Upper lobe of left lung (tissue), 6 donors: Measurements from ENCODE around the gene ACACA. TPM values are rescaled to one million over a fixed set of nuclear protein-coding genes. Genes with fewer than 3 reads are reported as not detected.

Experiments
- ATAC-seq, 2 donors: fragments of 200-7000 bp; cut with Tn5 transposase; one replicate each; pipeline ENCODE4 v1.9.1; 2022; ENCODE audit warnings: mild to moderate bottlenecking in 2 of 2, moderate library complexity in 2 of 2; ENCODE audit not compliant: low FRiP score in 2 of 2
- DNase-seq, 2 donors: peaks; one replicate each; pipeline ENCODE4 v3.0.0-alpha.2; 2019 to 2020
- H3K27ac ChIP-seq, 4 donors: fragments of 200-600 bp; sonication (generic); one replicate each; pipeline ENCODE4 v1.5.1; 2016 to 2019
- H3K27me3 ChIP-seq, 4 donors: fragments of 200-600 bp; sonication (generic); one replicate each; pipeline ENCODE4 v1.5.1; 2017 to 2019
- H3K36me3 ChIP-seq, 4 donors: fragments of 200-600 bp; sonication (generic); one replicate each; pipeline ENCODE4 v1.5.1; 2016 to 2019
- H3K4me1 ChIP-seq, 4 donors: fragments of 200-600 bp; sonication (generic); one replicate each; pipeline ENCODE4 v1.5.1; 2018 to 2019
- H3K4me3 ChIP-seq, 4 donors: fragments of 200-600 bp; sonication (generic); one replicate each; pipeline ENCODE4 v1.5.1; 2017 to 2019; ENCODE audit warnings: mild to moderate bottlenecking in 2 of 4, moderate library complexity in 1 of 4
- H3K9me3 ChIP-seq, 4 donors: fragments of 200-600 bp; sonication (generic); one replicate each; pipeline ENCODE4 v1.5.1; 2018 to 2019
- EP300 ChIP-seq, 4 donors: sonication (generic); formaldehyde crosslinking; IDR thresholded peaks; one replicate each; pipeline ENCODE4 v1.5.1; 2017; ENCODE audit warnings: antibody characterized with exemption in 4 of 4, control low read depth in 2 of 4
- POLR2A ChIP-seq, 4 donors: fragments of 450-650 bp; IDR thresholded peaks; one replicate each; pipeline ENCODE4 v1.5.1; 2016 to 2017; ENCODE audit warnings: antibody characterized with exemption in 4 of 4, mild to moderate bottlenecking in 2 of 4
- POLR2AphosphoS5 ChIP-seq, 2 donors: sonication (generic); formaldehyde crosslinking; IDR thresholded peaks; one replicate each; pipeline ENCODE4 v1.5.1; 2017; ENCODE audit warnings: antibody characterized with exemption in 2 of 2
- WGBS, 2 donors: methylation state at CpG; one replicate each; pipeline ENCODE4 v1.1.5; 2017 to 2018; 5-methylcytosine and 5-hydroxymethylcytosine counted together
- total RNA-seq, 6 donors: library from RNA; depleted of rRNA in 4 of 6; stranded (reverse); fragments of >200 nt in 4 of 6; gene quantifications; one replicate each; pipeline versions ENCODE4 v1.1.0 to v1.2.1, GENCODE V29; 2016 to 2021
- TF ChIP-seq, protein P1 (sequence below), 6 experiments: fragments of 450-650 bp in 4 of 6; fragments of 200-600 bp in 2 of 6; sonication (generic) in 2 of 6; IDR thresholded peaks; one replicate each; pipeline ENCODE4 v1.5.1; 2016 to 2019; ENCODE audit warnings: antibody characterized with exemption in 6 of 6
- donor health status: DM: no; HTN: no; CAD: no; lungs with moderate emphysema.
- donor health status: DM: no; HTN: yes; CAD: no; lungs with severe emphysema.

ACACA gene
- total RNA-seq, 6 donors from 2014 or later: 55.7 to 129 (median 91.9) TPM

DNA sequence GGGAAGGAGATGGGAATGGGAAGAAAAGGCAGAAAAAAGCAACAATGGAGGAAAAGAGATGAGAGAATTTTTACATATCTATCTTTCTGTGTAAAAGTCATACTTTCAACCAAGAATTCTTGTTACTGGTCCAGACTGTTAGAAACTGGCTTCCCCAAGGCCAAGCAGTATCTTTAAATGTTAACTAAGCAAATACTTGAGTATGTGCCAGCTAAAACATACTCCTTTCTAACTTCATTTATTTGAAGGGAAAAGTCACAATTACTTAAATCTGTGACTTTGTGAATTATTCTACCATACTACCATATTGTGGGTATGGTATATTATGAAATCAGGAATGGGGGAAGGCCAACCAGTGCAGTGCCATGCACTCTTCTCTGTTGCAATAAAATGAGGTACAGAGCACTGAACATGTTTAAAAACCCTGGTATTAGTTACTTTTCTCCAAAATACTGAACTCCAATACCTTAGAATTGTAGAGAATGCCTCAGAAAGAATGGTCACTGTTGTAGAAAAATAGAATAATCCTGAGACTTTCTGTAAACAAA lies 123.1 kb downstream of the ACACA start:
- TF ChIP-seq EP300 (IDR thresholded peaks at IDR 0.05) (no peak), POLR2AphosphoS5 (IDR thresholded peaks at IDR 0.05) (no peak), POLR2A (IDR thresholded peaks at IDR 0.05) (no peak)
- TF ChIP-seq, protein P1, sequence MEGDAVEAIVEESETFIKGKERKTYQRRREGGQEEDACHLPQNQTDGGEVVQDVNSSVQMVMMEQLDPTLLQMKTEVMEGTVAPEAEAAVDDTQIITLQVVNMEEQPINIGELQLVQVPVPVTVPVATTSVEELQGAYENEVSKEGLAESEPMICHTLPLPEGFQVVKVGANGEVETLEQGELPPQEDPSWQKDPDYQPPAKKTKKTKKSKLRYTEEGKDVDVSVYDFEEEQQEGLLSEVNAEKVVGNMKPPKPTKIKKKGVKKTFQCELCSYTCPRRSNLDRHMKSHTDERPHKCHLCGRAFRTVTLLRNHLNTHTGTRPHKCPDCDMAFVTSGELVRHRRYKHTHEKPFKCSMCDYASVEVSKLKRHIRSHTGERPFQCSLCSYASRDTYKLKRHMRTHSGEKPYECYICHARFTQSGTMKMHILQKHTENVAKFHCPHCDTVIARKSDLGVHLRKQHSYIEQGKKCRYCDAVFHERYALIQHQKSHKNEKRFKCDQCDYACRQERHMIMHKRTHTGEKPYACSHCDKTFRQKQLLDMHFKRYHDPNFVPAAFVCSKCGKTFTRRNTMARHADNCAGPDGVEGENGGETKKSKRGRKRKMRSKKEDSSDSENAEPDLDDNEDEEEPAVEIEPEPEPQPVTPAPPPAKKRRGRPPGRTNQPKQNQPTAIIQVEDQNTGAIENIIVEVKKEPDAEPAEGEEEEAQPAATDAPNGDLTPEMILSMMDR (IDR thresholded peaks at IDR 0.05): no peak
- no peak for ATAC-seq
- Histone ChIP-seq H3K27ac (no peak overlapping the region), H3K27me3 (no peaks in the 10 kb centered on the region), H3K4me1 (peaks cover 0 to 15% (median 5%) of the 10 kb centered on the region in 4 donors), H3K9me3 (no peaks in the 10 kb centered on the region), H3K4me3 (no peak overlapping the region), H3K36me3 (peaks cover 0 to 12% (median 2%) of the 10 kb centered on the region in 4 donors)
- no peak for DNase-seq

GRCh38 chr17:37280841-37281240 lies 125.8 kb downstream of the ACACA start:
- WGBS, 2 donors: 97 to 98% methylated on average over 6 of the region's 6 CpGs
- DNase-seq: no peak
- no peak for TF ChIP-seq EP300 (IDR thresholded peaks at IDR 0.05)
- TF ChIP-seq POLR2AphosphoS5 (IDR thresholded peaks at IDR 0.05): no peak
- no peak for TF ChIP-seq POLR2A (IDR thresholded peaks at IDR 0.05)
- TF ChIP-seq, protein P1 (IDR thresholded peaks at IDR 0.05): no peak
- Histone ChIP-seq H3K9me3 (no peaks in the 10 kb centered on the region), H3K4me3 (no peak overlapping the region), H3K4me1 (peaks cover 0 to 21% (median 5%) of the 10 kb centered on the region in 4 donors), H3K36me3 (peaks cover 0 to 14% (median 2%) of the 10 kb centered on the region in 4 donors), H3K27me3 (no peaks in the 10 kb centered on the region), H3K27ac (no peak overlapping the region)
- ATAC-seq: no peak

DNA sequence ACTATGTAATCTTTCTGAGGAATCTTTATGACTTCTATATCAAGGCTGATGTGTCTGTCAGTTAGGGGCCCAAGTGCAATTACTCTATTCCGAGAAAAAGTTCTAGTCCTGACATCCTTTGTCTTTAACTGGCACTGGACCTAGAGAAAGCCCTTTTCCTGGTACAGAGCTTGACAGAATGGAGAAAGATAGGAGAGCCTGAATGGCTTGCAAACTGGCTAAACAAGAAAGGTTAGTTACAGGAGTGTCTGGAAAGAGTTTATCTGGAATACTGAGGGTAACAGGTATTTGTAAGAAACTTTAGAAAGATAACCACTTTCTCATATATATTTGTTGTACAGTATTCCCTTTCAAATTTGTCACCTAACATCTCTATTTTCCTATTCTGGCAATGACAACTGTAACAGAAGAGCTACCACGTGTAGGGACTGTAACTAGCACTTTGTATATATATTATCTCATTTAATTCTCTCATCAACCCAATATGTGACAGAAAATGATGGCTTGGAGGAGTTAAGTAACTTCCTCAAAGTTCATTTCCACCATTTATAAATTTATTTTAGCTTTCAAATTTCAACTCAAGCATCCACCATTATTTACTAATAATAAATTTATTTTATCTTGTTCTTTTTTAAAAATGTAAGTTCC lies 128.3 kb downstream of the ACACA start:
- H3K9me3 ChIP-seq: no peaks in the 10 kb centered on the region
- no peak overlapping the region for H3K27ac ChIP-seq
- H3K36me3 ChIP-seq: peaks cover 0 to 19% (median 2%) of the 10 kb centered on the region in 4 donors
- H3K4me1 ChIP-seq: peaks cover 5 to 25% (median 12%) of the 10 kb centered on the region in 4 donors
- ATAC-seq: no peak
- H3K27me3 ChIP-seq: no peaks in the 10 kb centered on the region
- no peak overlapping the region for H3K4me3 ChIP-seq
- TF ChIP-seq POLR2A (IDR thresholded peaks at IDR 0.05) (no peak), EP300 (IDR thresholded peaks at IDR 0.05) (no peak)
- 70 to 78% methylated on average over 2 of the region's 2 CpGs for WGBS, 2 donors
- DNase-seq: no peak

DNA sequence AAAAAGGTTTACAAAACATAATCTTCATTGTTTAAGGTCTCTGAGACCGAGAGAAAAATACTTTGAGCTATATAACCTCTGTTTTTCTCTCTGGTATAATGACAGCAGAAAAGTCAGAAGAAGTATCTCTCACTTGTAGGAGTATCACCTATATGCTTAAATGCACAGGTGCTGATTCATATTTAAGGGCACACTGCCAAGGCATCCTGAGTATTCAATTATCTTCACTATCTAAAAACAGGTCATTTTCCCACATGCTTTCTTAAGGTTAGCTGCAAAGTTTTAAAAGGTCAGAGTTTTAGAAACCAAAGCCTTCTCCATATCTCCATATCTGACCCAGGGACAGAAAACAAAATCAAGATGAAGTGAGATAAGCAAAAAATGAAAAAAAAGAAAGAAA lies 130.2 kb downstream of the ACACA start:
- TF ChIP-seq, protein P1 (IDR thresholded peaks at IDR 0.05): no peak
- no peak for TF ChIP-seq EP300 (IDR thresholded peaks at IDR 0.05)
- TF ChIP-seq POLR2AphosphoS5 (IDR thresholded peaks at IDR 0.05): no peak
- no peak for TF ChIP-seq POLR2A (IDR thresholded peaks at IDR 0.05)
- Histone ChIP-seq H3K4me3 (no peak overlapping the region), H3K4me1 (peaks cover 5 to 24% (median 13%) of the 10 kb centered on the region in 4 donors), H3K9me3 (no peaks in the 10 kb centered on the region), H3K27ac (peak overlapping the region in 1 of 4 donors; percentile 36), H3K36me3 (peaks cover 0 to 14% (median 2%) of the 10 kb centered on the region in 4 donors), H3K27me3 (no peaks in the 10 kb centered on the region)
- ATAC-seq (no peak), DNase-seq (no peak)
- 0% methylated on average over 1 of the region's 1 CpG for WGBS, 2 donors

DNA sequence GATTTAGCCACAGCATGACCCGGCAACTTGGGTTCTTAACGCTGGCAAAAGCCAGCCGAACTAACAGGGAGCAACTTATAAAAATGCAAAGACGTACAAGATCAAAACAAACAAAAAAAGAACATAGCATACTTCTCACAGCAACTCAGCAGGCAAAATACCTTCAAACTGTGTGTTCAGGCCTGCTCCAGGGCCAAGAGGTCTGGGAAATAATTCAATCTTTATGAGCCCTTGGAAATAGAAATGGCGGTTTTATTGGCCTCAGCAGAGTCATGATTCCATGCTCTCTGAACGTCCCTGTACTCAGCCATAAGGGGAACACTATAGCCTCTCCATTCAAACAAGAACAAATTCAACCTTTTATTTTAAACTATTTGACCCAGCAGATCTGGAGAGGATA lies 132.2 kb downstream of the ACACA start:
- H3K9me3 ChIP-seq: no peaks in the 10 kb centered on the region
- peaks cover 5 to 24% (median 13%) of the 10 kb centered on the region in 4 donors for H3K4me1 ChIP-seq
- peak overlapping the region; percentile 39 to 72 (median 60) for H3K27ac ChIP-seq
- ATAC-seq (peak in 1 of 2 donors; percentile 67), DNase-seq (no peak)
- H3K4me3 ChIP-seq: no peak overlapping the region
- H3K27me3 ChIP-seq: no peaks in the 10 kb centered on the region
- WGBS, 2 donors: 60 to 72% methylated on average over 6 of the region's 6 CpGs
- peaks cover 0 to 17% (median 5%) of the 10 kb centered on the region in 4 donors for H3K36me3 ChIP-seq
- TF ChIP-seq POLR2AphosphoS5 (IDR thresholded peaks at IDR 0.05) (no peak), POLR2A (IDR thresholded peaks at IDR 0.05) (no peak), EP300 (IDR thresholded peaks at IDR 0.05) (no peak)
- TF ChIP-seq, protein P1 (IDR thresholded peaks at IDR 0.05): no peak
